HL-60 (cell line): Measurements from ENCODE around the gene AGAP9.
"Not testable (repeated sequence)": the region's sequence is repeated elsewhere in the genome, so short reads cannot be mapped to it uniquely, and the experiment has no call there.

Experiments
- DNase-seq, 2 experiments: peaks; one replicate each; pipeline ENCODE4 v3.0.0-alpha.2; 2010 to 2020; ENCODE audit warnings: low read depth in 1 of 2, low spot score in 1 of 2
- H3K27ac ChIP-seq: fragments of 250-450 bp; sonication (Bioruptor Pico); replicated peaks from 2 replicates; pipeline ENCODE4 v1.5.1; 2020; ENCODE audit warnings: mild to moderate bottlenecking, moderate library complexity
- H3K27me3 ChIP-seq: fragments of 250-450 bp; sonication (Bioruptor Pico); 2 replicates; pipeline ENCODE4 v1.5.1; 2021; ENCODE audit warnings: mild to moderate bottlenecking, moderate library complexity; ENCODE audit not compliant: insufficient read depth, poor library complexity, severe bottlenecking
- H3K4me3 ChIP-seq: replicated peaks from 2 replicates; pipeline ENCODE4 v1.5.1; 2011; ENCODE audit warnings: mild to moderate bottlenecking, control low read depth, low read length; ENCODE audit not compliant: insufficient read depth
- long read RNA-seq: library from polyadenylated mRNA; unstranded; transcript quantifications from one replicate; pipeline ENCODE4 v2.0.0, GENCODE V29; 2020

The AGAP9 gene
- long read RNA-seq, result 0 reads

DNA sequence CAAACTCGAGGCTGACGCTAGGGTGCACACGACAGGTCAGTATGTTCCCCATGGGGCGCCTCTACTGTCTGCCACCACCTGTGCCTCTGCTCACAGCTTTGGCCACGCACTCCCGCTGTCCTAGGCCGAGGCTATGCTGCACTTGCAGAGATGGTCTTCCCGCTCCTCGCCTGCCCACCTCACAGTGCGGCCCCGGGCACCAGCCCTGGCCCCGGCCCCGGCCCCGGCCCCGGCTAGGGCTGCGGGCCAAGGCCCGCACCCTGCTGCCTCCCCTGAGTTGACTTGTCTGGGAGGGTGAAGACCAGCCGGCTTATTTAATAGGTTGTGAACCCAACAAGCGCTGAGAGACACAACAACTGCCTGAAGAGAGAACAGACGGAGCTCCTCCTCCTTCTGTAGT lies at the start of gene AGAP9:
Gene AGAP9 (minus strand): TSS at position 164 of the 400 bp plus-strand sequence. CDS start 112 bp downstream, at position 52.
- not testable (repeated sequence) for DNase-seq

DNA sequence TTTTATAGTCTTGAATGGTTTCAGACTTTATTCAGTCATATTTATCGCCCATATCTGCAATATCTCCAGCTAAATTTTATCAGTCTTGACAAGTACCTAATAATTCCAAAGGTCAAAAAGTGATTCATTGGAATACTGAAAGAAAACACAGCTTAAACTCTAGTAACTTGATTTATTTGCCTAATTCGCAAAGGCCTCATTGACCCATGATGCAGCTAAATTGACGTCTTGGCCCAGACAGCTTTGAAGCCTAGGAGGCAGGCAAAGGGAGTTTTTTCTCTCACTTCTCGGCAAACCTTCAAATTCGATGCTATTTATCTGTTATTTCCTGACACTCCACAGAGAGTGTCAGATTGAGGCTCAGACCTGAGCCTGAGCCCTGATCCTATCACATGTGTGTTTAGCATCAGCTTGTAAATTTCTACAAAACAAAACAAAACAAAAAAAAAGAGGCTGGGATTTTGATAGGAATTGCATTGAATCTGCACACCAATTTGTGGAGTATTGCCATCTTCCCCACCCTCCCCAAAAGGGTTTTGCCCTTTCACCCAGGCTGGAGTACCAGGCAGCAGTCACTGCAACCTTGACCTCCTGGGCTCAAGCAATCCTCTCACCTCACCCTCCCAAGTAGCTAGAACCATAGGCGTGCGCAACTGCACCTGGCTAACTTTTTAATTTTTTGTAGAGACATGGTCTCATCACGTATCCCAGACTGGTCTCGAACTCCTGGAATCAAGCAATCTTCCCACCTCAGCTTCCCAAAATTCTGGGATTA lies 47.9 kb upstream of the AGAP9 start:
- H3K27me3 ChIP-seq, DNase-seq, H3K4me3 ChIP-seq, H3K27ac ChIP-seq: not testable (repeated sequence)

More for the DNA sequence above, at the start of gene AGAP9:
- H3K27me3 ChIP-seq, H3K4me3 ChIP-seq, H3K27ac ChIP-seq: not testable (repeated sequence)

DNA sequence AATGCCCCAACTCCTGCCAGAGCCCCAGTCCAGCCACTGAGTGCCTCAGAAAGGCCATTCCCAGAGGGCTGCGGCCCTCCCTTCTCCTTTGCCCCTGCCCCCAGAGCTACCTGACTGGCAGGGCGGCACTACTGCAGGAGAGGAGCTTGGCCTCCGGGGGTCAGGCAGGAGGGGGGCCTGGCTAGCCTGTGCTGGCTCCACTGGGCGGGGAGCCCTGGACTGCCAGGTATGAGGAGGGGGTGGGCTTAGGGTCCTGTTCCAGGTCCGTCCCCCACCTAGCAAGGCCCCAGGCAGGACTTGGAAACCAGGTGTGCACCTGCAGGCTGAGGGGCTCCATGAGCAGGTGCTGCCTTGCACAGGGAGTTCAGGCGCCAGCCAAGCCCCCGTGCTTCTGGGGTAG lies 43.3 kb upstream of the AGAP9 start:
- H3K27ac ChIP-seq, H3K27me3 ChIP-seq, H3K4me3 ChIP-seq, DNase-seq: not testable (repeated sequence)

- H3K27me3 ChIP-seq, H3K4me3 ChIP-seq, H3K27ac ChIP-seq, DNase-seq: not testable (repeated sequence)
These were observed 42.8 kb upstream of the AGAP9 start for GRCh38 chr10:47566108-47566699.

DNA sequence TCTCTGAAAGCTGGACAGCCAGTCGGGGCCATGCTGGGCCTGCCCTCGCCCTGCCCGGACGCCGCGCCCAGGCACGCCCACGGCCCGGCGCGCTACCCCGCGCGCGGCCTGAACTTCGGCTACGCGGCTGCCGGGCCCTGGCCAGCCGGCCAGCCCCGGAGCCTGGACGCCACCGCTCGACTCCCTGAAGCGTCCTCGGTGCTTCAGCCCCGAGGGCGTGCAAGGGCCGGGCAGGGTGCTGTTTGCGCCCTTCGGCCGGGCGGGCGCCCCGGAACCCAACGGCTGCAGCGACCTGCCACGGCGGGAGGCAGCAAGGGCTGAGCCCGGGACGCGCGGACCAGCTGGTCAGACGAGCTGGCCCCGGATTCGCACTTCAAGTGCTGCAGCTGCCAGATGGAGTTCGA lies 42.1 kb upstream of the AGAP9 start:
- not testable (repeated sequence) for H3K27me3 ChIP-seq, H3K4me3 ChIP-seq, H3K27ac ChIP-seq, DNase-seq

- not testable (repeated sequence) for H3K27ac ChIP-seq, H3K27me3 ChIP-seq, H3K4me3 ChIP-seq, DNase-seq
These were observed 41.5 kb upstream of the AGAP9 start for GRCh38 chr10:47564953-47565352.

- not testable (repeated sequence) for H3K27me3 ChIP-seq, DNase-seq, H3K4me3 ChIP-seq, H3K27ac ChIP-seq
These were observed 40.9 kb upstream of the AGAP9 start for GRCh38 chr10:47564318-47564717.

- not testable (repeated sequence) for H3K27ac ChIP-seq, DNase-seq, H3K27me3 ChIP-seq, H3K4me3 ChIP-seq
These were observed 37.0 kb upstream of the AGAP9 start for GRCh38 chr10:47560452-47560851.

- H3K27me3 ChIP-seq, DNase-seq, H3K4me3 ChIP-seq, H3K27ac ChIP-seq: not testable (repeated sequence)
These were observed 36.4 kb upstream of the AGAP9 start for GRCh38 chr10:47559718-47560308.

DNA sequence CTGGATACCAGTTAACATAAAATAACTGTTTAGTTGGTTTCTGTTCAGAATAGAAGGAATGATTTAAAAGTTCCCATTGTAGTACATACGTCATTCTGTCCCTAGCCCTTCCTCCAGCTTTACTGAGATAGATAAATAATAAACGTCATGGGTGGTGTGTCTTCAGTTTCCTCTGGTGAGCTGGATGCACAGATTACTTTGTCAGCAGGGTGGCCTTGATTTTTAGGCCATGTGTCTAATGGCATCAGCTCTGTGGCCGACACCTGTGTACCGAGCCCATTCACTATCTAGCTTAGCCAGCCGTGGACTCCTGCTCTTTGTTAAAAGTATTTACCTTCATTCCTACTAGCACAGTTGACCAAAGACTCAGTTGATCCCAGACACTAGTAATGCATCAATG lies 34.7 kb upstream of the AGAP9 start:
- not testable (repeated sequence) for H3K27me3 ChIP-seq, H3K4me3 ChIP-seq, H3K27ac ChIP-seq, DNase-seq

GRCh38 chr10:47557616-47558015 lies 34.2 kb upstream of the AGAP9 start:
- not testable (repeated sequence) for H3K4me3 ChIP-seq, H3K27me3 ChIP-seq, H3K27ac ChIP-seq, DNase-seq

- DNase-seq, H3K4me3 ChIP-seq, H3K27ac ChIP-seq, H3K27me3 ChIP-seq: not testable (repeated sequence)
These were observed 31.9 kb upstream of the AGAP9 start for GRCh38 chr10:47555334-47555733.

- H3K27me3 ChIP-seq, result not testable (repeated sequence)
These were observed 31.1 kb upstream of the AGAP9 start for GRCh38 chr10:47554552-47554951.

DNA sequence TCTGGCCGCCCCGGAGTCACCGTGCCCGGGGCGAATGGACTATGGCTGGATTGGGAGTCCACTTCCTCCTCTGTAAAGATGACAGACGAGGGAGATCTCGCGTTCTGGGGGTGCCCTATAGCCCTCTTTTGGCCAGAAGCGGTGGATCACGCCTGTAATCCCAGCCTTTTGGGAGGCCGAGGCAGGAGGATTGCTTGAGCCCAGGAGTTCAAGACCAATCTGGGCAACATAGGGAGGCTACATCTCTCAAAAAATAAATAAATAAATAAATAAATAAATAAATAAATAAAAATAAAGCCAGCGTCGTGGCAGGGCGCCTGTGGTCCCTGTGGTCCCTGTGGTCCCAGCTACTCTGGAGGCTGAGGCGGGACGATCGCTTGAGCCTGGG lies 30.4 kb upstream of the AGAP9 start:
- peak overlapping the region; percentile 50 for H3K27ac ChIP-seq

More at GRCh38 chr10:47554552-47554951, 31.1 kb upstream of the AGAP9 start:
- H3K4me3 ChIP-seq, DNase-seq, H3K27ac ChIP-seq: not testable (repeated sequence)

More for the DNA sequence above, 30.4 kb upstream of the AGAP9 start:
- not testable (repeated sequence) for DNase-seq, H3K27me3 ChIP-seq
- peak overlapping the region; percentile 38 for H3K4me3 ChIP-seq
